Measurements from ENCODE around the gene DDX27.
"Not testable (repeated sequence)": the region's sequence is repeated elsewhere in the genome, so short reads cannot be mapped to it uniquely, and the experiment has no call there.

DDX27 gene

DNA sequence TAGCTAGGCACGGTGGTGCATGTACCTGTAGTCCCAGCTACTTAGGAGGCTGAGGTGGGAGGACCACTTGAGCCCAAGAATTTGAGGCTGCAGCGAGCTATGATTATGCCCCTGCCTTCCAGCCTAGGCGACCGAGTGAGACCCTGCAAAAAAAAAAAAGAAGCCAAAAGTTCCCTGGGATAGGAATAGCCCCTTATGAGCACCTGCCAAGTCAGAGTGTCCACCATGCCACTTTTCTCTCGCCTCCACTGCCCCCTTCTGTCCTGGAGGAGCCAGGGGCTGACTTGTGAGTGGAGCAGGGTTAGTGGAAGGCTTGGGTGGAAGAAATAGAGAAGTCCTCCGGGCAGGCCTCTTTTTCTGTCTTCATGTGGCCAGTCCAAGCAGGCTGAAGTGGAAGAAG, 12.1 kb upstream of the DDX27 start:
- DNase-seq (ENCODE audit: low read depth in 2 of 2) = no peak

DNA sequence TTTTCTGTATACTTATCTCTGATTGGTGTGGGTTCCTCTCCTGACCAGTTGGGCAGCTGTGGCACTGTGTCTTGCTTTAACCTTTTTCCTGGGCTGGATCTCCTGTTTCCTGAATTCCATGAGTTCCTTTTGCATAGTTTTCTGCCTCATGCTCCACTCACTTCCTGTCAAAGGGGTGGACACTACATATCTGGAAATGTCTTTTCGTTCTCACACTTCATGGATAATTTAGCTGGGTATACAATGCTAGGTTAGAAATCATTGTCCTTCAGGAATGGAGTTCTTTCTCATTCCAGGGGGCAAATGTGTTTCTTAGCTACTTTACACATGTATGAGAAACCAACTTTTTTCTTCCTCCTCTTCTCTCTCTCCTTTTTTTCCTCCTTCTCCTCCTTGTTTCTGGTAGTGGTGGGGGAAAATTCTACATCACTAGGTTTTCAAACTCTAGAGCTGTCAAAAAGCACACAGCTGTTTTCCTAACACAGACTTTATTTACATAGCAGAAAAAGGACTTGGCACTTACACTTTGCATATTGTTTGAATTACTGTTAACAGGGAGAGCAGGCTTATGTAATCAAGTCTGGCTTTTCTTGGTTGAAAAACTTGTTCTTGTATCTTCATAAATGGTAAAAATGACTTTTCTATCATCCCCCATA, 9.0 kb upstream of the DDX27 start:
- no peak for DNase-seq (ENCODE audit: low read depth in 2 of 2)

DNA sequence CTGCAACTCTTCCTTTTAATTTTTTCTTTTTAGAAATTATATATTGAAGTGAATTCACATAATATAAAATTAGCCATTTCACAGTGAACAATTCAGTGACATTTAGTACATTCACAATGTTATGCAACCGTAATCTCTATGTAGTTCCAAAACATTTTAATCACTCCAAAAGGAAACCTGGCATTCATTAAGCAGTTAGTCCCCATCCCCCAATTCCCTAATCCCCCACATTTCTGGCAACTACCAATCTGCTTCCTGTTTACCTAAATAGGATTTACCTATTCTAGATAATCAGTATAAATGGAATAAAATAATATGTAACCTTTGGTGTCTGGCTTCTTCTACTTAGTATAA, 8.5 kb upstream of the DDX27 start:
- no peak for DNase-seq (ENCODE audit: low read depth in 2 of 2)

DNA sequence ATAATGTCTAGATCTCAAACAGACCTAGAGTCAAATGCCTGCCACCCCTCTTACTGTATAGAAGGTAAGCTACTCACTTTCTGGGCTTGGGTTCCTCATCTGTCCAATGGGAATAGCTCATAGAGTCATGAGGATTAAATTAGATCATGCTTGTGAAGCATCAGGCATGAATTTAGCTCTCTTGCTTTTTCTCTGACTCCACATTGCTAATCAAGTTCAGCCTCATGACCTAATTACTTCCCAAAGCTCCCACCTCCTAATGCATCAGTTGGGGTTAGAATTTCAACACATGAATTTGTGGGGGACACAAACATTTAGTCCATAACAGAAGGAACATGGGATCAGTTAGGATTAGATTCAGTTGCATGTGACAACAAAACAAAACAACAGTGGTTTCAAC, 4.6 kb upstream of the DDX27 start:
- no peak for DNase-seq (ENCODE audit: low read depth in 2 of 2)

DNA sequence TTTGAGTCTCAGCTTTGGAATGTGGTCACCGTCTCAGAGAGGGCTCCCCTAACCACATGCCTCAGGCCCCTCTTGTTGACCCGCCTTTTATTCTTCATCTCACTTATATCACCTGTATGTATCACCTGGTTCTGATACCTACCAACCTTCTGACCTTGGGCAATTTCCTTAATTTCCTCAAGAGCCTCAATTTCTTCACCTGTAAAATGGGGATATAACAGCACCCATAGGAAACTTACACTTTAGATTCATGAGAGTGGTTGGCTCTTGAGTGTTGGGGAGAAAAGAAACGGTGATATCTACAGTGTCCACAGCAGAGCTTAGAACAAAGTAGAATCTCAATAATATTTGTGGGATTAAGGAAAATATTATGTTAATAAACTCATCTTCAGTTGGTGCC, 4.0 kb upstream of the DDX27 start:
- DNase-seq (ENCODE audit: low read depth in 2 of 2) = no peak

DNA sequence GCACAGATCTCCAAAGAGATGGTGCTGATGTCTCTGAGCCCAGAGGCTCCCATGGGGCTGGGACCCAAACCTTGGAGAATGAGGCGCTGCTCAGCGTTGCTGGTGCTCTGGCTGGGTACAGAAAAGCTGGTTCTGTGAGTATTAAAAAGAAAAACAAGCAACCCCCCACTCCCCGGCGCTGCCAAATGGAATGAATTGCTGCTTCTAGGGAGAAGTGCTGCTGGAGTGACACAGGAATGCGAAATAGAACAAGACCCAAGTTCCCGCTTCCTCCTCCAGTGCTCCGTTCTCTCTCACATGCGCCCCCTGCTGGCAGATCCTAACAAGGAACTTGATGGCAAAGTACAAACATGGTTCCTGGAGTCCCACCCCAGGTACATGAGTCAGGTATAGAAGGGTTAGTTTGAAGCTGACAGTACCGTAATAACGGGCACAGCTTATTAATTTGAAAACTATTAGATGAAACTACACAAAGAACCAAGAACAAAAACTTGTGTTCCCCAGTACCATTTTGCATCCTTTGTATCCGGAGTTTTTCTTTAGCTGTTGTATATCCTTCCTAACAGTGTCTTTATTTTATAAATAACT, 2.1 kb upstream of the DDX27 start:
- peak; percentile 87 to 89 for DNase-seq (ENCODE audit: low read depth in 2 of 2)

DNA sequence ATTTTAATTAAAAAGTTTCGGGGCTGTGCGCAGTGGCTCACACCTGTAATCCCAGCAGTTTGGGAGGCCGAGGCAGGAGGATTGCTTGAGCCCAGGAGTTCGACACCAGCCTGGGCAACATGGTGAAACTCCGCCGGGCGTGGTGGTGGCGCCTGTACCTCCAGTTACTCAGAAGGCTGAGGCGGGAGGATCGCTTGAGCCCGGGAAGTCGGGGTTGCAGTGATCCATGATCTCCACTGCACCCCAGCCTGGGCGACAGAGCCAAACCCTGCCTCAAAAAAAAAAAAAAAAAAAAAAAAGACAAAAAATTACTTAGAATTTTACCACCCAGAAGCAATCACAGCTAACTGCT, 501 bp upstream of the DDX27 start:
- not testable (repeated sequence) for DNase-seq (ENCODE audit: low read depth in 2 of 2)

DNA sequence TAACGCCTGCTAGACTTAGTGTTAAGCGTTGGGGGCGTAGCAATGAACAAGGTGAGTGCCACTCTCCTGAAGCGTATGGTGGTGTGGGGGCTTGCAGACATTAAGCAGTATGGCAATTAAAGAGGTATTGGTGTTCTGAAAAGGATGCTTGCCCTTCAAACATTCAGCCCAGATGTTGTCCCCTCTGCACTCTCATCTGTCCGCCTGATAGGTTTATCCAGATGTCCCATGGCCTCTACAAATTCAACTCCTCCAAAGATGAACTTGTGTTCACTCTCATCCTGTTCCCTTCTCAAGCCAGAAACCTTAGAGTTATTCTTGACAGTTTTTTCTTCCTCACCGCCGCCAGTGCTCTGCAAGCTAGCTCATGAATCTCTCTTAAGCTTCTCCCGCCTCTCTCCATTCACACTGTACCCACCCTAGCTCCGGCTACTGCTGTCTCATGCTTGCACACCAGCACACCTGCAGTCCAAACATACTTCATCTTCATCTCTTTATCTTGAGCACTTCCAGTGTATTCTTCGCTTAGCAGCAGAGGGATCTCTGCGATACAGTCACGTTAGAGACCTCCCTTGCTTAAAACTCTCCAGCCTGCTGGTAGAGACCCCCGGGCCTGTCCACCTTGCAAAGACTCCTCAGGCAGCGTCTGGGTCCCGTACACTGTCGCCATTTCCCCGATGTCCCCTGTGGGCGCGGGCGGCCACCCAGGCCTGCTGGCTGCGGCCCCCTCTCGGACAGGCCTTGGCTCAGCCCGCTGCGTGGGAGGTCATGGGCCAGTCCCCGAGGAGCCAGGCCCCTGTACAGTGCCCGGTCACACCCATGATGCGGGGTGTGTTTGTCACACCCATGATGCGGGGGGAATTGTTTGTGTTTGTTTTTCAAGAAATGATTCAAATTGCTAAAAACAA, 962 bp downstream of the DDX27 start:
- DNase-seq (ENCODE audit: low read depth in 2 of 2) = no peak

DNA sequence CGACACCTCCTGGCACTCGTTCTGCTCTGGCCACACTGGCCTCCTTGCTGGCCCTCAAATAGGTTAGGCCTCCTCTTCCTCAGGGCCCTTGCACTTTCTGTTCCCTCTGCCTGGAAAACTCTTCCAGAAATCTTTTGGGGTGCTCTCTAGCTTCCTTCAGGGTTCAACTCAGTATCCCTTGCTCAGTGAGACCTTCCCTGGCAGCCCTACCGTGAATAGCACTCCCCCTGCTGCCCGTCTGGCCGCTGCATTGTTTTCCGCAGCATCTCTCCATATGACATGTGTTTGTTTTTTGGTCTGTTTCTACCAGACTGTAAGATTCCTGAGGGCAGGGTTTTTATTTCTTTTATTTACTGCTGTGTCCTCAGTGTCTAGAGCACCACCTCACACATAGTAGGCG, 6.7 kb downstream of the DDX27 start:
- DNase-seq (ENCODE audit: low read depth in 2 of 2) = no peak

DNA sequence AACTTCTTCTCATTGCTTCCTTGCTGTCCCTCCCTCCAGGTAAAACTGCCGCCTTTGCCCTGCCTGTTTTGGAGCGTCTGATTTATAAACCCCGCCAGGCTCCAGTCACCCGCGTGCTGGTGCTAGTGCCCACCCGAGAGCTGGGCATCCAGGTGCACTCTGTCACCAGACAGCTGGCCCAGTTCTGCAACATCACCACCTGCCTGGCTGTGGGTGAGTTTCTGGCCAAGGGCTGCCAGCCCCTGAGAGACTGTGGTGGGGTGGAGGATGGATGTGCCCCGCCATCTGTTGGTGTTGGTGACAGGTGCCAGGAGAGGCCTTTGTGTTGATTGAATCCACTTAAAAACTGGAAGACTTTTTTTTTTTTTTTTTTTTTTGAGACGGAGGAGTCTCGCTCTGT, 9.5 kb downstream of the DDX27 start:
- no peak for DNase-seq (ENCODE audit: low read depth in 2 of 2)

DNA sequence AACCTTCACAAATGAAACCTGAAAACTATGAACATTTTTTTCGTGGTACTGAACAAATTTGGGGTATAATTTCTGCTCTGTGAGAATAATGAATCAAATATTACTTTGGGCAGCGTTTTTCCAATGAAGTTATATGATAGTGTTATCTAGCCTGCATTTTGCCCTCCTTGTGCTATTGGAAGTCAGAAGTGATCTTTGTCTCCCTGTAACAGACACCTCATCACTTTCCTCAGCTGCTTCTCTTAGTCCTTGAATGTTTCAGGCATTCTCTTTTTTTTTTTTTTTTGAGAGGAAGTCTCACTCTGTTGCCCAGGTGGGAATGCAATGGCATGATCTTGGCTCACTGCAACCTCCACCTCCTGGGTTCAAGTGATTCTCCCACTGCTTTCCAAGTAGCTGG, 10.2 kb downstream of the DDX27 start:
- no peak for DNase-seq (ENCODE audit: low read depth in 2 of 2)

DNA sequence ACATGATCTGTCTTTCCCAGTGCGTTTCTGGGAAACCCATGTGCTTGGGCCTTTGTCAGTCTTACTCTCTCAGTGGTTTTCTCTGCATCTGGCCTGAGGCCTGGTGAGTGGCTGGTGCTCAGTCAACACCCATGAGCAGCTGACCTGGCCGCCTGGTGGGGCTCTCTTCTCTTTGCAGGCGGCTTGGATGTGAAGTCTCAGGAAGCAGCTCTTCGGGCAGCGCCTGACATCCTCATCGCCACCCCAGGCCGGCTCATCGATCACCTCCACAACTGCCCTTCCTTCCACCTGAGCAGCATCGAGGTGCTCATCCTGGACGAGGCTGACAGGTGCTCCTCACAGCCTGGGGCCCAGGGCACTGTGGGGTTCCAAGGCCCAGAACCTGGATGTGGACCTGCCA, 10.8 kb downstream of the DDX27 start:
- DNase-seq (ENCODE audit: low read depth in 2 of 2) = no peak

DNA sequence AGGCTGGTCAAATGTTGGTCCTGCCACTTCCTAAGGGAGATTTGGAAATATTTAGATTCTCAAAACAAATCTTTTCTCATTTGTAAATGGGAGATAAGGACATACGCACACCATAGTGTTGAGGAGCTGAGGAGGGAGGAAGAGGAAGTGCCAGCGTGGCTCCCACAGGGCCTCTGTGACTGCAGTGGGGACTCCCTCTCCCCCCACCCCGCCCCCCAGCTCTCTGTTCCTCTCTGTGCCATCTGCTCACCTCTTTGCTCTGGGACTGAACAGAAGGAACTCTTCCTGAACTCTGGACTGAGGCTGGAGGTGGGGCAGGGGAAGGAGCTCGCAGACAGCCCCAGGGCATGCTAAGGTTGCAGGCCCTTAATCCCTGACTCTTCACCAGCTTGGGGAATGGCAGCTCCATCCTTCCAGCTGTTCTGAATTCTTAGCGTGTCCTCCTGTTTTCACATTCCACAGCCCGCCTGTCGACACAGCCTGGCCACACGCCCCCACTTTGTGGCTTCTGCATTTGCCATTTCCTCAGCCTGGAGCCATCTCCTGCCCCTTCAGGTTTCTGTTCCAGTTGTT, 11.4 kb downstream of the DDX27 start:
- DNase-seq (ENCODE audit: low read depth in 2 of 2) = no peak

DNA sequence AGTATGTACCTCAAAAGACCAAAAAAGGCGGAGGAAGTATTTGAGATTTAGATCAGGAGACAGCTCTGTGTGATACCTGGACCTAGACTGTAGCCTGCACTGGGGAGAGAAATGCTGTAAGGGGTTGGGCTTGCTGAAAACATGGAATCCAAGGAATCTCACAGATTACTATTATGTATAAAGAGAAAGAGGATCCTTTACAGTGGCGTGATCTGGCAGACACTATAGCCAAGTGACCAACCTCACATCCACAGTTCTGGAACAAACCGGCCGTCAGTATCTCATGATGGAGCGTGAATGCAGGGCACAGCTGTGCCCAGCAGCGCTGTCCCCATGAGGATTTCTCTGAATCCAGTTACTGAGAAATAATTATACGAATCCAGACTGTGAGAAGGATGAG, 12.3 kb downstream of the DDX27 start:
- DNase-seq (ENCODE audit: low read depth in 2 of 2) = no peak

DNA sequence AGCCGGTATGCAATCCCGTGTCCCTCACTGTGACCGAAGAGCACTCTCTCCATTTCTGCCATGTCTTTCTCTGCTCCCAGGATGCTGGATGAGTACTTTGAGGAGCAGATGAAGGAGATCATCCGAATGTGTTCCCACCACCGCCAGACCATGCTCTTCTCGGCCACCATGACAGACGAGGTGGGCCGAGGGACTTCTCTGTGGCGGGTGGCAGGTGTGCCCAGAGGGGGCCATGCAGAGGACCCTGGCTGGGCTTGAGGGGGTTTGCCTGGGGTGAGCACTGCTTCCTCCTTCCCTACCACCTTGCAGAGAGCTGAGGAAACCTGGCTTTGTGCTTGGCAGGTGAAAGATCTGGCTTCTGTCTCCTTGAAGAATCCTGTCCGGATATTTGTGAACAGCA, 14.0 kb downstream of the DDX27 start:
- DNase-seq (ENCODE audit: low read depth in 2 of 2) = no peak

DNA sequence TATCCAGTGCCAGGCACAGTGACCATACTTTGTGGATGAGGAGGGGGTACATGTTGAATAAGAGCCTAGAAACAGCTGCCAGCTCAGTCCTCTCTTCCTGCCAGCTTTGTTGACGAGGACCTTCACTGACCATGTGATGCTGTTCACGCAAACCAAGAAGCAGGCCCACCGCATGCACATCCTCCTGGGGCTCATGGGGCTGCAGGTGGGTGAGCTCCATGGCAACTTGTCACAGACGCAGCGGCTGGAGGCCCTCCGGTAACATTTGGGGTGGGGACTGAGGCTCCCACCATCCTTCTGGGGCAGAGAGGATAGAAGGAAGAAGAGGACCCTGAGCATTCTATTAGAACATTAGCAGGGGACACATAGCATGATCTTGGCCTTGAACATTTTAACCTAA, 15.6 kb downstream of the DDX27 start:
- no peak for DNase-seq (ENCODE audit: low read depth in 2 of 2)

DNA sequence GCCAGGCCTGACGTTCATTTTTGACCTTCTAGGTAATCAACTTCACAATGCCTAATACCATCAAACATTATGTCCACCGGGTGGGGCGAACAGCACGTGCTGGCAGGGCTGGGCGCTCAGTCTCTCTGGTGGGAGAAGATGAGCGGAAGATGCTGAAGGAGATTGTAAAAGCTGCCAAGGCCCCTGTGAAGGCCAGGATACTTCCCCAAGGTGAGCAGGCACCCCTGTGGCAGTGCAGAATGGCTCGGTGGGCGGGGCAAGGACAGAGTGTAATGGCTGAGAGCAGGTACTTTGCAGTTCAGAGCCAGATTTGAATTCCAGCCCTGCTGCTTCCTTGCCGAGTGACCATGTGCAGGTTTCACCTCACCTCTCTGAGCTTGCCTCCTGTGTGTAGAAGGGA, 17.1 kb downstream of the DDX27 start:
- no peak for DNase-seq (ENCODE audit: low read depth in 2 of 2)

DNA sequence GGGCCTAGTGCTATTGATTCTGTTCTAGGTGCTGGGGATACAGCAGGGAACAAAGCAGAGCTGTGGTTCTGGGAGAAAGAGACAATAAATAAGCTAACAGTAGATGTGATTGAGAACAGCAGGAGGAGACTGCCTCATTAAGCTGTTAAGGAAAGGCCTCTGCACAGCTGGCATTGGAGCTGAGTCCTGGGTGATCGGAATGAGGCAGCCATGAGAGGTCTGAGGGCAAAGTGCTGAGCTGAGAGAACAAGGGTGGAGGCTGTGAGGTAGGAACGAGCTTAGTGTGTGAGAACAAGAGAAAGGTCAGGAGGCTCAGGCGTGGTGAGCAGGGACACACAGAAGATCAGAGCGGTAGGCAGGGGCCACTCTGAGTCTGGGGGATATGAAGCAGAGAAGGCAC, 18.3 kb downstream of the DDX27 start:
- DNase-seq (ENCODE audit: low read depth in 2 of 2) = no peak

DNA sequence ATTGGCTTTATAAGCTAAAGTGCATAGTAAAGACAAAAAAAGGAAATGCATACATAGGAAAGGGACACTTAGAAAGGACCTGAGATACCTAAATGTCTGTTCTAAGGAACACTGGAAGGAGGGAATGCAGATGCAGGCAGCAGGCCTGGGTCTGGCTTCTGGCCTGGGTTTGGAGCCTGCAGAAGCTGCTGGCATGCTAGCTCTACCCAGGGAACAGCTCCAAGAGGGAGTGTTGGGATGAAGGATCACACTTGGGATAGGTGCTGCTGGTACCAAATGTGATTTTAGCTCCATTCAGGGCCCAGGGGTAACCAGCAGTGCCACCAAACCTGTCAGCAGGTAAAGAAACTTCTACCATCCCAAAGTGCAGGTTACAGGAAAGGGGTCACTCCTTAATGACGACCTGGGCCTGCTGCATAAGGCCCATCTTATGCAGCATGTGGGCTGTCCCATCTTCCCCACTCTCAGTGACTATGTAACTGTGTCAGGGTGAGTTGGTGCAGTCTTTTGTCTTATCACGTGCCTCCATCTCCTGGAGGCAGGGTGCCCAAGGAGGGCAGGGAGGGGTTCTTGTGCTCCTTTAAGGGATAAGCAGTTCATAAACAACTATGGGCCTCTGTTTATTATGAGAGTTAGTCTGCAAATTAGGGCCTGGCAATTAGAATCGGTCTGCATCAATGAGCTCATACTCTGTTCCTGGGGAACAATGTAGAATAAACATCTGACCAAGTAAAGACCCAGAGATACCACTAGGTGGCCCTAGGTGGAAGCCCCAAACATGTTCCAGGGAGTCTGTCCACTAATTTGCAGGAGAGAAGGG, 26.9 kb downstream of the DDX27 start:
- DNase-seq (ENCODE audit: low read depth in 2 of 2) = no peak

DNA sequence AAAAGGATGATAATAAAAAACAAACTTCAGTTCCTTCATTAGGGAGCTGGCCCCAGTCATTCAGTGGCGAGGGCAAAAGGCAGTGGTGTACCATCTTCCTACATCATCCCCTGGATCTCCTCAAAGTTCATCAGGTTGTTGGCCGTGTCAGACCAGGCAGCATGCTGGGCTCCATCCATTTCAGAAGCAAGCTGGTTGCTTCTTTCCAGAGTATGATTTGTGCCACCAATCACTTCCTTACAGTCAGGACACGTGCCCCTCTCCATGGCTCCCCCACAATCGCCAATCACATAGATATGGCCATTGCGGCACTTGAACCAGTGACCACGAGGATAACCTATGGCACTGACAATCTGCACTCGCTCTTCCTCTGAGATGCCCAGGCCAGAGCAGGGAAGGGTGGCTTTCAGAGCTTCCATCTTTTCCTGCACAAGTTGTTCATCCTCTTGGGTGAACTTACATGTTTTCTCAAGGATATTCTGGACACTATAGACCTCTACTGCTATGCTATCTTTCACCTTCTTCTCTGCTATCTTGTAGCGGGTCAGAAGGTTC, 28.0 kb downstream of the DDX27 start:
- DNase-seq (ENCODE audit: low read depth in 2 of 2) = no peak

DNA sequence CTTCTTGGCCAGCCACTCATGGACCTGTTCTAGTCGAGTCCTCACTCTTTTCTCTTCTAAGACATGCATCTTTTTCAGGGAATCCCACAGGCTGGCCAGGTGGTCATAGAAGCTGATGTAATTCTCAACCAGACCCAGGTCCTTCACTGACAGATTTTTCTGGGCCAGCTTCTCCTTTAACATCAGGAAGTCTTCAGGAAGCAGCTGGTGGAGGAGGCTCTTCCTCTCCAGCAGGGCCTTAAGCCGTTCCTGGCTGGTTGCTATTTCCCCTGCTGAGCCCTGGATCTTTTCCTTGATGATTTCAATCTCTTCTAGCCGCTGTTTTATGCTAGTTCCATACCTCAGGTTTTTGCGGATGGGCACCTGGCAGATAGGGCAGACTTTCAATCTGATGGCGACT, 28.6 kb downstream of the DDX27 start:
- DNase-seq (ENCODE audit: low read depth in 2 of 2) = no peak

DNA sequence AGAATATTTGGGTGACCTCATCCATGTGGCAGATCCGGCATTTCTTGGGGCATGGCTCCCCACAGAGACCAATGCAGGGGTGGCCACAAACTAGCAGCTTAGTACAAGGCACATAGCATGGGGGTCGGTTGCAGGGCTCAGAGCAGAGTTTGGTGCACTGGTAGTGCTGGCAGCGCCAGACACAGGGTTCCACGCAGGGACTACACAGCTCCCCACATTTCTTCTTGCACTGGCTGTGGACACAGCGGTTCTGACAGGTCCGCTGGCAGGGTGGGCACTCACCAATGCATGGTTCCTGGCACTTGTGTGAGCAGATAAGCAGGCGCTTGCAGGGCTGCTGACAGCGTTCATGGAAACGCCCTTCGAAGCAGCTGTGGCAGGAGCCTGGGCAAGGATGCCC, 29.1 kb downstream of the DDX27 start:
- DNase-seq (ENCODE audit: low read depth in 2 of 2) = no peak

Data from stimulated activated CD8-positive, alpha-beta memory T cell treated with anti-CD3 and anti-CD28 coated beads, Interleukin-2, amount 100 ng/mL, for 1 hour (primary cell).